Measurements from ENCODE around the gene VAMP8.

GRCh38 chr2:85564144-85564563, 13.2 kb upstream of the VAMP8 start:
- TF ChIP-seq CTCF (IDR thresholded peaks at IDR 0.05) (no peak), POLR2A (IDR thresholded peaks at IDR 0.05) (no peak)
